HT1080 (cell line): ENCODE data around the gene CCAR1. TPM values are rescaled to one million over a fixed set of nuclear protein-coding genes. Genes with fewer than 3 reads are reported as not detected.
"Not testable (repeated sequence)": the region's sequence is repeated elsewhere in the genome, so short reads cannot be mapped to it uniquely, and the experiment has no call there.

Source experiments
- DNase-seq: peaks from one replicate; pipeline ENCODE4 v3.0.0-alpha.2; 2015; ENCODE audit warnings: low read depth
- polyA plus RNA-seq, 2 experiments: library from polyadenylated mRNA; depleted of rRNA; stranded (reverse); fragments of >200 nt; gene quantifications; 2 replicates each; pipeline ENCODE4 v1.2.3, GENCODE V29; 2015
- total RNA-seq: library from RNA; depleted of rRNA; stranded (reverse); fragments of >200 nt; shearing (Covaris generic); gene quantifications from 2 replicates; pipeline ENCODE4 v1.2.3, GENCODE V29; 2014; rRNA removed

CCAR1 gene
- total RNA-seq, result 39.1 and 89.2 TPM in 2 replicates
- polyA plus RNA-seq (2015; cell fraction: cytosol; rRNA removed), result 35.3 and 35.8 TPM in 2 replicates
- polyA plus RNA-seq (2015; cell fraction: nucleus; rRNA removed), result 102 and 124 TPM in 2 replicates

DNA sequence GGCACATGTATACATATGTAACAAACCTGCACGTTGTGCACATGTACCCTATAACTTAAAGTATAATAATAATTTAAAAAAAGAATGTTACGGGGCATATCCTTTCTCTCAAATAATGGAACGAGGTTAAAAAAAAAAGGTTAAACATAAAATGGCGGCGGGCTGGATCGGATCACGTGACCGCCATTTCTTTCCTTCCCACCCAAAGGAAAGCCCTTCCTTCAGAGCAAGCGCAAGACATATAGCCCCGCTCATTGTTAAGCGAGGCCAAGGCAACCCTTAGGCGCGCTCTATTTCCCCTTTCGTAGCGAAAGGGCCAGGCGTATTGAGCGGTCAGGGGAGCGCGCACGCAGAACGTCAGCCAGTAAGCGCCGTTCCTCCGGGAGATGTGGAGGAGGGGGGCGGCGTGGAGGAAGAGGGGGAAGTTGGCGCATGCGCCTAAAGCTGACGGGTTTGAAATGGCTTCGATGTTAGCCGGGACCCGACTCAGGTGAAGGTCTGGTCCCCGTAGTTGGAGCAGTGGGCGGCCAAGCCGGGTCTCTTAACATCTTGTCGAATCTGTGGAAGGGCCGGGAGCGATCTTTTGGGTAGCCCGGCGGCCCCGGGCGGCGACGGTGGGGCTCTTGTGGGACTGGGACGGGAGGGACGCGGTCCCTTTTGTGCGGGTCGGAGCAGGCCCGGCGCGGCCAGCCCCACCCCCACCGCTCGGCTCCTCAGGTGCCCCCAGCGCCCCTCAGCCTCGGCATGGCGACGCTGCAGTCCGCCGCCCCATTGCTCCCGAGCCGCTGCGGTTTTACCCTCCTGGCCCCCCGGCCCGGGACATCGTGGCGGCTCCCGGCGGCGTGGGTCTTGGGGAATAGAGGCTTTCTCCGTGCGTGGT lies at the start of gene CCAR1:
CCAR1 (plus strand) TSS at position 447 of the 880 bp plus-strand sequence. CDS start 1,266 bp downstream, outside the sequence.
- peak; percentile 99 for DNase-seq

DNA sequence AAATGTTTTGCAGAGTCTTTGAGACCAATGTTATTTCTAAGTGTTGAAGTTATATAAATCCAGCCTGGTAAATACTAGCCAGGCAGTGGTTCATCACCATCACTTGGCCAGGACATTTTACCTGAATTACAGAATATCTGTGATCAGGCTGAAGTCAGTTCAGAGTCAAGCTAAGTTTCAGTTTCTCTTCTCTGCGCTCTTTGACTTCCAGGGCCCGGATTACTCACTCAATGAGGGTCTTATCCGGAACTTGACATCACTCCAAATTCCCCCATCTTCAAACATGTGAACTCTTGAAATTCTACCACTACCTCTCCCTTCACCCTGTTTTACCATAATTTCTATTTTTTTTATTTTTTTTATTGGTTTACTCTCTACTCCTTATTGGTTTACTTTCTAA lies 36.6 kb upstream of the CCAR1 start:
- DNase-seq, result no peak

DNA sequence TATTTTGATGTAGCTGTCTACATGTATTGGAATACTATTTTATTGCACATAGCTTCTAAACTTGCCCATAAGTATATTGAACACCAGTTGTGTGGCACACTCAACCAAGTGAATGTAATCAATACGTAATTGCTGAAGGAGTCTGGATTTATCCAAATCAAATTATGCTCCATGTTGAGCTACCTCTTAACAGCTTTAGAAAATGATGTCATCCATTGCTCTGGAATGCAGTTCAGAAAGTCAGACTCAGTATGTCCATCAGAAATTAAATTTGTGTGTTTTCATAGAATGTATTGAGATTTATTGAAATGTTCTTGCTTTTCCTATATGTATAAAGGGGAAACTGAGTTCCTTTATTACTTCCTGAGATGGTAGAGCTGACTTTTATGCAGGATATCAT lies 25.0 kb upstream of the CCAR1 start:
- DNase-seq, result no peak

- no peak for DNase-seq
Observed at GRCh38 chr10:68697106-68697505, 23.9 kb upstream of the CCAR1 start.

- DNase-seq, result no peak
Observed at GRCh38 chr10:68700197-68700596, 20.8 kb upstream of the CCAR1 start.

DNA sequence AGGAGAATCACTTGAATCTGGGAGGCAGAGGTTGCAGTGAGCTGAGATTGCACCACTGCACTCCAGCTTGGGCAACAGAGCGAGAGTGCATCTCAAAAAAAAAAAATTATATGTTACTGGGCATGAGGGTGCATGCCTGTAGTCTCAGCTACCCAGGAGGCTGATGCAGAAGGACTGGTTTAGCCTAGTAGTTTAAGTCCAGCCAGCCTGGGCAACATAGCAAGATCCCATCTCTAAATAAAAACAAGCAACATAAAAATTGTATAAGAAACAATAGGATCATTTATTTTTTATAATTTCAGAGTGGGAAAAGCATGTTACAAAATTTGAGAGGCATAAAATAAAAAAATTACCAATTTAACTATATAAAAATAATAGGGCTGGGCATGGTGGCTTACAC lies 15.5 kb upstream of the CCAR1 start:
- DNase-seq, result no peak

DNA sequence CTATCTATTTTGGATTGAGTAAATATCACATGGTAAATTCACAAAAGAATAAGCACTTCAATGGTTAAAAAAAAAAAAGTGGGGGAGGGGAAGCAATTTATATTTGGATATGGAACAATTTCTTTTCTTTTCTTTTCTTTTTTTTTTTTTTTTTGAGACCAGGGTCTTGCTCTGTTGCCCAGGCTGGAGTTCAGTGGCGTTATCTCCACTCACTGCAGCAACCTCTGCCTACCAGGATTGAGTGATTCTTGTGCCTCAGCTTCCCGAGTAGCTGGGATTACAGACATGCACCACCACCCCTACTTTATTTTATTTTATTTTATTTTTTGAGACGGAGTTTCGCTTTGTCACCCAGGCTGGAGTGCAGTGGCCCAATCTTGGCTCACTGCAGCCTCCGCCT lies 12.1 kb upstream of the CCAR1 start:
- not testable (repeated sequence) for DNase-seq

- not testable (repeated sequence) for DNase-seq
Observed at GRCh38 chr10:68713065-68713464, 8.0 kb upstream of the CCAR1 start.

- no peak for DNase-seq
Observed at GRCh38 chr10:68717435-68717834, 3.6 kb upstream of the CCAR1 start.

GRCh38 chr10:68721673-68722335 lies 765 bp downstream of the CCAR1 start:
- DNase-seq, result no peak

- DNase-seq, result no peak
Observed at GRCh38 chr10:68725016-68725415, 4.0 kb downstream of the CCAR1 start.

DNA sequence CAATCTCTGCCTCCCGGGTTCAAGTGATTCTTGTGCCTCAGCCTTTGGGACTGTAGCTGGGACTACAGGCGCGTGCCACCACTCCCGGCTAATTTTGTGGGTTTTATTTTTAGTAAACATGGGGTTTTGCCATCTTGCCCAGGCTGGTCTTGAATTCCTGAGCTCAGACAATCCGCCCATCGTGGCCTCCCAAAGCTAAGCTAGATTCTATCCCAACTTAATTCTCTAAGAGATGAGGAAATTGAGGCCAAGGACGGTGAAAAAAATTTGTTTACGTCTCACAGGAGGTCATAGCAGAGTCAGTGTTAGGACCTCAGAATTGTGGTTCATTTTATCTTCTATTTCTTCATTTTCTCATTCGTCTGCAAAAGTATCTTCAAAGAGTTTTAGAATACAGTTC lies 6.1 kb downstream of the CCAR1 start:
- DNase-seq, result no peak

DNA sequence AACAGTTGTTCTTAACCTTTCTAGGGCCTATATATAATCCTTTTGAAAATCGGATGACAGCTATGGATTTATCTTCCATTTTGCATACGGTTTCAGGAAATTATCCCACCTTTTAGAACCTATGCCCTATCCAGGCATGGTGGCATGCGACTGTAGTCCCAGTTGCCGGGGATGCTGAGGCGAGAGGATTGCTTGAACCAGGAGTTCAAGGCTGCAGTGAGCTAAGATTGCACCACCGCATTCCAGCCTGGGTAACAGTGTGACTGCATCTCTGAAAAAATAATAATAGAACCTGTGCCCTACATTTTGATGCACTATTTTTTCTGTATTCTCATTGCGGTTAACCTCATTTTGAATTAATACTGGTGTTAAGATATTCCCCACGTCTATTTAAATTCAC lies 11.6 kb downstream of the CCAR1 start:
- no peak for DNase-seq

GRCh38 chr10:68734349-68734748 lies 13.3 kb downstream of the CCAR1 start:
- DNase-seq, result no peak

GRCh38 chr10:68735119-68735518 lies 14.1 kb downstream of the CCAR1 start:
- no peak for DNase-seq

GRCh38 chr10:68735739-68736138 lies 14.7 kb downstream of the CCAR1 start:
- not testable (repeated sequence) for DNase-seq

GRCh38 chr10:68740676-68741075 lies 19.6 kb downstream of the CCAR1 start:
- DNase-seq, result not testable (repeated sequence)

DNA sequence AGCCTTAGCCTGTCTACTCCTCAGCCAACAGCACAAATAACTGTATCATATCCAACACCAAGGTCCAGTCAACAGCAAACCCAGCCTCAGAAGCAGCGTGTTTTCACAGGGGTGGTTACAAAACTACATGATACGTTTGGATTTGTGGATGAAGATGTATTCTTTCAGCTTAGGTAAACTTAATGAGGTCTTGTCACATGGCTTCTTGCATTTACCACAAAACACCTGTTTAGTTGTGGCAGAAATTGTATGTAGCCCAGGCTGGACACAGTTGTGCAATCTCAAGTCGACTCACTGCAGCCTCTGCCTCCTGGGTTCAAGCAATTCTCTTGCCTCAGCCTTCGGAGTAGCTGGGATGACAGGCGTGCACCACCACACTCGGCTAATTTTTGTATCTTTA lies 21.4 kb downstream of the CCAR1 start:
- DNase-seq, result no peak

GRCh38 chr10:68752711-68753350 lies 31.8 kb downstream of the CCAR1 start:
- no peak for DNase-seq

GRCh38 chr10:68756246-68756645 lies 35.2 kb downstream of the CCAR1 start:
- no peak for DNase-seq

DNA sequence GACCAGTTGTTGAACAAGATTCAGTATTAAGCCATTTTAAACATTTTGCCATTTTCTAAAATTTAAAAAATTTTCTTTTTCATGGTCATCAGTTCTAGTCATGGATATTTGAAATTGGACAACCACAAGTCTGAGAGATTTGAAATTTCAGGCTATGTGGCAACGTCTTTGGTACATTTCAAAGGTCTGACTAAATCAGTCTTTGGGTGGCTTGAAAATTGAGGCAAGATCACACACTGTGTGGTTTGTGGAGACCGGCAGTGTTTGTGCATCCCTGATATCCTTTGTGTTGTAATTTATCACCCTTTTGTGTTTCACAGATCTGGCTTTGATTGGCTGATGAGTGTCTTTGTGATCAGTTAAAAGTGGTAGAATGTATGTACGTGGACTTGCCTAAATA lies 35.7 kb downstream of the CCAR1 start:
- no peak for DNase-seq
